H9 (cell line): Measurements from ENCODE around the gene MYBPC3. TPM values are rescaled to one million over a fixed set of nuclear protein-coding genes. Genes with fewer than 3 reads are reported as not detected.

Source experiments
- DNase-seq: peaks from one replicate; pipeline ENCODE4 v3.0.0-alpha.2; 2017
- H2AFZ ChIP-seq: one replicate; pipeline ENCODE4 v1.6.1; 2013; ENCODE audit warnings: mild to moderate bottlenecking, low read length, control low read depth, moderate library complexity
- H2AK5ac ChIP-seq: 2 replicates; pipeline ENCODE4 v1.6.1; 2013; ENCODE audit warnings: low read length, control low read depth, mixed read lengths; ENCODE audit not compliant: insufficient read length
- H2BK120ac ChIP-seq: one replicate; pipeline ENCODE4 v1.6.1; 2013; ENCODE audit warnings: low read depth, mild to moderate bottlenecking, low read length, control low read depth, inconsistent platforms; ENCODE audit not compliant: poor library complexity, severe bottlenecking
- H2BK12ac ChIP-seq: 2 replicates; pipeline ENCODE4 v1.6.1; 2013; ENCODE audit warnings: low read length, control low read depth, mixed read lengths, low read depth; ENCODE audit not compliant: insufficient read length
- H2BK15ac ChIP-seq: 2 replicates; pipeline ENCODE4 v1.6.1; 2013; ENCODE audit warnings: low read depth, low read length, control low read depth
- H2BK20ac ChIP-seq: one replicate; pipeline ENCODE4 v1.6.1; 2013; ENCODE audit warnings: low read depth, mild to moderate bottlenecking, low read length, control low read depth, inconsistent platforms; ENCODE audit not compliant: poor library complexity, severe bottlenecking
- H2BK5ac ChIP-seq: 2 replicates; pipeline ENCODE4 v1.6.1; 2013; ENCODE audit warnings: low read length, control low read depth, mixed read lengths; ENCODE audit not compliant: insufficient read length
- H3K14ac ChIP-seq: 2 replicates; pipeline ENCODE4 v1.6.1; 2013; ENCODE audit warnings: low read length, control low read depth; ENCODE audit not compliant: insufficient read depth
- H3K18ac ChIP-seq: 2 replicates; pipeline ENCODE4 v1.6.1; 2013; ENCODE audit warnings: low read depth, mild to moderate bottlenecking, mixed read lengths, low read length, control low read depth; ENCODE audit not compliant: insufficient read length
- H3K23ac ChIP-seq: 2 replicates; pipeline ENCODE4 v1.6.1; 2013; ENCODE audit warnings: low read length, control low read depth, mixed read lengths, low read depth; ENCODE audit not compliant: insufficient read length
- H3K23me2 ChIP-seq: 2 replicates; pipeline ENCODE4 v1.6.1; 2013; ENCODE audit warnings: low read depth, mild to moderate bottlenecking, mixed read lengths, low read length, control low read depth; ENCODE audit not compliant: insufficient read length, poor library complexity, severe bottlenecking
- H3K27ac ChIP-seq: 2 replicates; pipeline ENCODE4 v1.5.1; 2013; ENCODE audit warnings: low read length, control low read depth, mixed read lengths, low read depth; ENCODE audit not compliant: insufficient read length
- H3K27me3 ChIP-seq: 2 replicates; pipeline ENCODE4 v1.6.1; 2013; ENCODE audit warnings: low read length, control low read depth, inconsistent platforms; ENCODE audit not compliant: insufficient read depth
- H3K4ac ChIP-seq: 2 replicates; pipeline ENCODE4 v1.6.1; 2013; ENCODE audit warnings: low read depth, mild to moderate bottlenecking, control low read depth, inconsistent platforms, low read length, moderate library complexity
- H3K4me1 ChIP-seq: 2 replicates; pipeline ENCODE4 v1.6.1; 2013; ENCODE audit warnings: low read length, control low read depth, inconsistent platforms; ENCODE audit not compliant: insufficient read depth
- H3K4me2 ChIP-seq: 2 replicates; pipeline ENCODE4 v1.6.1; 2013; ENCODE audit warnings: low read length, control low read depth, mixed read lengths; ENCODE audit not compliant: insufficient read length, insufficient read depth
- H3K56ac ChIP-seq: 2 replicates; pipeline ENCODE4 v1.6.1; 2013; ENCODE audit warnings: low read depth, mild to moderate bottlenecking, mixed read lengths, low read length, control low read depth; ENCODE audit not compliant: insufficient read length
- H3K79me1 ChIP-seq: 2 replicates; pipeline ENCODE4 v1.6.1; 2013; ENCODE audit warnings: low read depth, mild to moderate bottlenecking, moderate library complexity, low read length, control low read depth, inconsistent platforms; ENCODE audit not compliant: insufficient read depth, poor library complexity, severe bottlenecking
- H3K79me2 ChIP-seq: 2 replicates; pipeline ENCODE4 v1.6.1; 2013; ENCODE audit warnings: low read length, control low read depth, inconsistent platforms; ENCODE audit not compliant: insufficient read depth
- H3K9ac ChIP-seq: 2 replicates; pipeline ENCODE4 v1.6.1; 2013; ENCODE audit warnings: low read length, control low read depth, mixed read lengths; ENCODE audit not compliant: insufficient read length; ENCODE audit errors: extremely low read depth
- H3K9me3 ChIP-seq: one replicate; pipeline ENCODE4 v1.6.1; 2013; ENCODE audit warnings: low read depth, low read length, inconsistent platforms; ENCODE audit not compliant: control insufficient read depth
- H3T11ph ChIP-seq: one replicate; pipeline ENCODE4 v1.6.1; 2013; ENCODE audit warnings: mild to moderate bottlenecking, low read length, control low read depth, inconsistent platforms
- H4K20me1 ChIP-seq: one replicate; pipeline ENCODE4 v1.6.1; 2013; ENCODE audit not compliant: control insufficient read depth, insufficient read length, insufficient read depth
- H4K5ac ChIP-seq: 2 replicates; pipeline ENCODE4 v1.6.1; 2013; ENCODE audit warnings: low read depth, mild to moderate bottlenecking, mixed read lengths, low read length, control low read depth; ENCODE audit not compliant: insufficient read length
- H4K8ac ChIP-seq: replicated peaks from 2 replicates; pipeline ENCODE4 v1.6.1; 2013; ENCODE audit warnings: low read length, control low read depth, mixed read lengths, low read depth; ENCODE audit not compliant: insufficient read length
- H4K91ac ChIP-seq: 2 replicates; pipeline ENCODE4 v1.6.1; 2013; ENCODE audit warnings: low read depth, mild to moderate bottlenecking, moderate library complexity, mixed read lengths, low read length, control low read depth; ENCODE audit not compliant: insufficient read length
- H3K27ac Mint-ChIP-seq, 3 experiments: 2 replicates in 2 of 3; 3 replicates in 1 of 3; pipeline ENCODE4 v1.8.0; 2020 to 2021; ENCODE audit warnings: mixed read lengths in 3 of 3, mild to moderate bottlenecking in 1 of 3, moderate library complexity in 1 of 3
- H3K27me3 Mint-ChIP-seq: 2 replicates; pipeline ENCODE4 v1.8.0; 2021; ENCODE audit warnings: low read depth, mild to moderate bottlenecking, moderate library complexity, mixed read lengths
- H3K36me3 Mint-ChIP-seq, 3 experiments: 2 replicates in 2 of 3; 3 replicates in 1 of 3; pipeline ENCODE4 v1.8.0; 2020 to 2021; ENCODE audit warnings: low read depth in 3 of 3, mixed read lengths in 3 of 3; ENCODE audit not compliant: insufficient read depth in 1 of 3
- H3K4me1 Mint-ChIP-seq, 2 experiments: 2 replicates each; pipeline ENCODE4 v1.8.0; 2020; ENCODE audit warnings: mixed read lengths in 2 of 2
- H3K4me3 Mint-ChIP-seq, 2 experiments: 2 replicates in 1 of 2; 3 replicates in 1 of 2; pipeline ENCODE4 v1.8.0; 2020 to 2021; ENCODE audit warnings: mild to moderate bottlenecking in 2 of 2, mixed read lengths in 2 of 2, moderate library complexity in 1 of 2
- H3K9me3 Mint-ChIP-seq, 2 experiments: 2 replicates in 1 of 2; 3 replicates in 1 of 2; pipeline ENCODE4 v1.8.0; 2020; ENCODE audit warnings: mild to moderate bottlenecking in 2 of 2, mixed read lengths in 2 of 2, moderate library complexity in 1 of 2
- WGBS: extraction: QIAGEN DNeasy Blood & Tissue Kit; methylation state at CpG from one replicate; pipeline ENCODE4 v1.1.7; 2013; ENCODE audit warnings: missing lambda C conversion rate, low lambda C conversion rate, mixed read lengths; ENCODE audit not compliant: insufficient read length; ENCODE audit errors: extremely low coverage; 5-methylcytosine and 5-hydroxymethylcytosine counted together
- total RNA-seq: library from RNA; stranded (reverse); gene quantifications from 2 replicates; pipeline ENCODE4 v1.2.1, GENCODE V29; 2021
- TF ChIP-seq, protein P1 (sequence below): fragments of 200-600 bp; sonication (generic); conservative IDR thresholded peaks from 3 replicates; pipeline ENCODE4 v1.8.0; 2021; ENCODE audit warnings: antibody characterized with exemption, mild to moderate bottlenecking

MYBPC3 gene
- total RNA-seq, 1 experiment from 2014 or later: not detected

DNA sequence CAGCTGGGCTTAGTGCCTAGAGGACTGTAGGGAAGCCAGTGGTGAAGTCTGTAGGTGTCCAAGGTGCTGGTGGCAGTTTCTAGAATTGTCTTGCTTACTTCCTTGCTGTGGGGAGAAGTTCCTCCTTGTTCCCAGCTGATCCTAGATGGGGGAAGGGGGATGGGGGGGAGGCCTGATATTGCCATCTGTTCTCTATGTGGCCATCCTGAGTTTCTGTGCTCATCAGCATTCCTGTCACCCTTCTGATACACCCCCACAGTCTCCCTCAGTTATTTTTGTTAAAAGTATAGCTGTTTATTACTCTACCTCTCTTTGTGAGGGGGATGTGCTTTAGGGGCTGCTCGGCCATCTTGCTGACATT lies 46.0 kb downstream of the MYBPC3 start:
- Mint-ChIP-seq H3K9me3 (peaks cover 10 to 12% of the 10 kb centered on the region in 2 experiments; a peak in 4 of 5 replicates), H3K4me3 (no peak overlapping the region), H3K36me3 (peaks cover 32 to 66% (median 52%) of the 10 kb centered on the region in 3 experiments), H3K27me3 (no peaks in the 10 kb centered on the region), H3K27ac (peak overlapping the region in 1 of 3 experiments; percentile 74; a peak in 2 of 7 replicates), H3K4me1 (peaks cover 4 to 16% of the 10 kb centered on the region in 2 experiments)
- H3K56ac ChIP-seq: no peak overlapping the region
- H3K4me1 ChIP-seq: no peaks in the 10 kb centered on the region
- no CpG with 5 or more reads among the region's 1 CpG for WGBS
- H3K79me1 ChIP-seq: no peaks in the 10 kb centered on the region
- no peaks in the 10 kb centered on the region for H3K23me2 ChIP-seq
- no peak overlapping the region for H3T11ph ChIP-seq
- no peak overlapping the region for H3K23ac ChIP-seq
- H3K27me3 ChIP-seq: no peaks in the 10 kb centered on the region
- no peak overlapping the region for H2BK12ac ChIP-seq
- H3K9me3 ChIP-seq: no peaks in the 10 kb centered on the region
- H2AK5ac ChIP-seq: no peak overlapping the region
- TF ChIP-seq, protein P1, sequence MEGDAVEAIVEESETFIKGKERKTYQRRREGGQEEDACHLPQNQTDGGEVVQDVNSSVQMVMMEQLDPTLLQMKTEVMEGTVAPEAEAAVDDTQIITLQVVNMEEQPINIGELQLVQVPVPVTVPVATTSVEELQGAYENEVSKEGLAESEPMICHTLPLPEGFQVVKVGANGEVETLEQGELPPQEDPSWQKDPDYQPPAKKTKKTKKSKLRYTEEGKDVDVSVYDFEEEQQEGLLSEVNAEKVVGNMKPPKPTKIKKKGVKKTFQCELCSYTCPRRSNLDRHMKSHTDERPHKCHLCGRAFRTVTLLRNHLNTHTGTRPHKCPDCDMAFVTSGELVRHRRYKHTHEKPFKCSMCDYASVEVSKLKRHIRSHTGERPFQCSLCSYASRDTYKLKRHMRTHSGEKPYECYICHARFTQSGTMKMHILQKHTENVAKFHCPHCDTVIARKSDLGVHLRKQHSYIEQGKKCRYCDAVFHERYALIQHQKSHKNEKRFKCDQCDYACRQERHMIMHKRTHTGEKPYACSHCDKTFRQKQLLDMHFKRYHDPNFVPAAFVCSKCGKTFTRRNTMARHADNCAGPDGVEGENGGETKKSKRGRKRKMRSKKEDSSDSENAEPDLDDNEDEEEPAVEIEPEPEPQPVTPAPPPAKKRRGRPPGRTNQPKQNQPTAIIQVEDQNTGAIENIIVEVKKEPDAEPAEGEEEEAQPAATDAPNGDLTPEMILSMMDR: no peak
- H3K79me2 ChIP-seq: no peaks in the 10 kb centered on the region
- no peak overlapping the region for H4K91ac ChIP-seq
- no peak overlapping the region for H2BK15ac ChIP-seq
- H3K4ac ChIP-seq: no peak overlapping the region
- H3K27ac ChIP-seq: no peak overlapping the region
- H2BK20ac ChIP-seq: no peak overlapping the region
- no peak overlapping the region for H2BK120ac ChIP-seq
- H3K4me2 ChIP-seq: no peak overlapping the region
- H4K5ac ChIP-seq: no peak overlapping the region
- no peak for DNase-seq
- no peaks in the 10 kb centered on the region for H4K20me1 ChIP-seq
- no peak overlapping the region for H4K8ac ChIP-seq
- H3K9ac ChIP-seq: no peak overlapping the region
- no peak overlapping the region for H3K18ac ChIP-seq
- H2AFZ ChIP-seq: no peak overlapping the region
- no peak overlapping the region for H3K14ac ChIP-seq
- H2BK5ac ChIP-seq: no peak overlapping the region
